ENCODE measurements around the gene EDIL3.

EDIL3 gene

GRCh38 chr5:83937837-83938236 lies 446.8 kb downstream of the EDIL3 start:
- no peak for DNase-seq

GRCh38 chr5:83931969-83932368 lies 452.7 kb downstream of the EDIL3 start:
- no peak for DNase-seq

- DNase-seq = no peak
Measured at GRCh38 chr5:83927140-83927733, 457.4 kb downstream of the EDIL3 start.

GRCh38 chr5:83925955-83926337 lies 458.7 kb downstream of the EDIL3 start:
- DNase-seq = no peak

- no peak for DNase-seq
Measured at GRCh38 chr5:83925321-83925954, 459.2 kb downstream of the EDIL3 start.

GRCh38 chr5:83924891-83925290 lies 459.8 kb downstream of the EDIL3 start:
- no peak for DNase-seq

- DNase-seq = no peak
Measured at GRCh38 chr5:83924171-83924570, 460.5 kb downstream of the EDIL3 start.

GRCh38 chr5:83922699-83923098 lies 462.0 kb downstream of the EDIL3 start:
- no peak for DNase-seq

GRCh38 chr5:83921666-83922193 lies 462.9 kb downstream of the EDIL3 start:
- no peak for DNase-seq

- no peak for DNase-seq
Measured at GRCh38 chr5:83919071-83920041, 465.3 kb downstream of the EDIL3 start.

- DNase-seq = no peak
Measured at GRCh38 chr5:83917261-83917908, 467.3 kb downstream of the EDIL3 start.

GRCh38 chr5:83914662-83915418 lies 469.8 kb downstream of the EDIL3 start:
- DNase-seq = no peak

GRCh38 chr5:83914199-83914598 lies 470.5 kb downstream of the EDIL3 start:
- no peak for DNase-seq

- no peak for DNase-seq
Measured at GRCh38 chr5:83913593-83913992, 471.1 kb downstream of the EDIL3 start.

GRCh38 chr5:83911367-83911919 lies 473.2 kb downstream of the EDIL3 start:
- DNase-seq = peak; percentile 1

- DNase-seq = no peak
Measured at GRCh38 chr5:83900306-83900705, 484.4 kb downstream of the EDIL3 start.

GRCh38 chr5:83899326-83899970 lies 485.2 kb downstream of the EDIL3 start:
- DNase-seq = no peak

- no peak for DNase-seq
Measured at GRCh38 chr5:83895860-83896259, 488.8 kb downstream of the EDIL3 start.

GRCh38 chr5:83891261-83891660 lies 493.4 kb downstream of the EDIL3 start:
- DNase-seq = no peak
